Body of pancreas (tissue), 4 donors: Measurements from ENCODE around the gene CSF3. TPM values are rescaled to one million over a fixed set of nuclear protein-coding genes. Genes with fewer than 3 reads are reported as not detected.
"Not testable (repeated sequence)": the region's sequence is repeated elsewhere in the genome, so short reads cannot be mapped to it uniquely, and the experiment has no call there.

ENCODE experiments used
- ATAC-seq: fragments of 150-250 bp; one replicate; pipeline ENCODE4 v1.9.1; 2016
- DNase-seq, 4 donors: peaks; one replicate each; pipeline ENCODE4 v3.0.0-alpha.2; 2019
- H3K27ac ChIP-seq, 4 donors: fragments of 200-600 bp; sonication (generic); 1 replicate in 3 of 4; 2 replicates in 1 of 4; pipeline versions ENCODE4 v1.5.1 to v1.6.1; 2016 to 2019; ENCODE audit warnings: mild to moderate bottlenecking in 1 of 4, mixed read lengths in 1 of 4, moderate library complexity in 1 of 4
- H3K27me3 ChIP-seq, 2 donors: fragments of 200-600 bp; sonication (generic); one replicate each; pipeline ENCODE4 v1.6.0; 2016; ENCODE audit warnings: mild to moderate bottlenecking in 1 of 2
- H3K36me3 ChIP-seq, 2 donors: fragments of 200-600 bp; sonication (generic); replicated peaks in 1 of 2; 2 replicates each; pipeline ENCODE4 v1.5.1; 2016; ENCODE audit warnings: low read depth in 2 of 2; ENCODE audit not compliant: insufficient read depth in 1 of 2
- H3K4me1 ChIP-seq: fragments of 200-600 bp; sonication (generic); one replicate; pipeline ENCODE4 v1.6.0; 2016
- H3K4me3 ChIP-seq, 2 donors: fragments of 200-600 bp; sonication (generic); 1 replicate in 1 of 2; 2 replicates in 1 of 2; pipeline ENCODE4 v1.5.1; 2016 to 2019
- H3K9me3 ChIP-seq, 3 donors: fragments of 200-600 bp; sonication (generic); 1 replicate in 2 of 3; 2 replicates in 1 of 3; pipeline ENCODE4 v1.5.1; 2016
- POLR2A ChIP-seq, 3 donors: fragments of 450-650 bp; IDR thresholded peaks; one replicate each; pipeline ENCODE4 v1.6.1; 2016; ENCODE audit warnings: antibody characterized with exemption in 3 of 3, mild to moderate bottlenecking in 2 of 3
- WGBS, 2 donors: methylation state at CpG; one replicate each; pipeline ENCODE4 v1.1.5; 2017; 5-methylcytosine and 5-hydroxymethylcytosine counted together
- intact Hi-C: fragments of 100-400 bp; cut with DNase I; formaldehyde crosslinking; loops from one replicate; pipeline ENCODE4 v1.15.1; 2023
- total RNA-seq, 2 donors: library from RNA; depleted of rRNA; stranded (reverse); fragments of >200 nt; gene quantifications; one replicate each; pipeline ENCODE4 v1.1.0, GENCODE V29; 2016
- TF ChIP-seq, protein P1 (sequence below), 7 experiments: fragments of 450-650 bp in 4 of 7; fragments of 200-600 bp in 3 of 7; sonication (generic) in 3 of 7; IDR thresholded peaks; one replicate each; pipeline ENCODE4 v1.5.1; 2016 to 2019; ENCODE audit warnings: antibody characterized with exemption in 7 of 7

CSF3 gene
- total RNA-seq, 2 donors from 2014 or later = 0.78 to 1.6 TPM

DNA sequence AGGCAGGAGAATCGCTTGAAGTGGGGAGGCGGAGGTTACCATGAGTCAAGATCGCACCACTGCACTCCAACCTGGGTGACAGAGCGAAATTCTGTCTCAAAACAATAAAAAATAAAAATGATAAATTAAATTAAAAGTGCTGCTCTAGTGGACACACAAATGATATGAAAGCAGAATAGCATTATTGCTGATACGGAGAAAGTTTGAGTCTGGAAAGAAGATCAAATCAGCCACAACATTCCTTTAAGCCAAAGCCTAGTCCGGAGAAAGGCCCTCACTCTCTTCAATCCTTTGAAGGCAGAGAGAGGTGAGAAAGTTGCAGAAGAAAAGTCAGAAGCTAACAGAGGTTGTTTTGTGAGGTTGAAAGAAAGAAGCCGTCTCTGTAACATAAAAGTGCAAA, 15.1 kb upstream of the CSF3 start:
- Histone ChIP-seq H3K36me3 (peaks cover 4 to 17% of the 10 kb centered on the region in 2 donors), H3K4me1 (no peaks in the 10 kb centered on the region), H3K9me3 (no peaks in the 10 kb centered on the region), H3K27me3 (no peaks in the 10 kb centered on the region), H3K27ac (no peak overlapping the region), H3K4me3 (no peak overlapping the region)
- no peak for DNase-seq
- ATAC-seq = no peak
- WGBS, 2 donors = 82 to 87% methylated on average over 7 of the region's 7 CpGs
- TF ChIP-seq, protein P1, sequence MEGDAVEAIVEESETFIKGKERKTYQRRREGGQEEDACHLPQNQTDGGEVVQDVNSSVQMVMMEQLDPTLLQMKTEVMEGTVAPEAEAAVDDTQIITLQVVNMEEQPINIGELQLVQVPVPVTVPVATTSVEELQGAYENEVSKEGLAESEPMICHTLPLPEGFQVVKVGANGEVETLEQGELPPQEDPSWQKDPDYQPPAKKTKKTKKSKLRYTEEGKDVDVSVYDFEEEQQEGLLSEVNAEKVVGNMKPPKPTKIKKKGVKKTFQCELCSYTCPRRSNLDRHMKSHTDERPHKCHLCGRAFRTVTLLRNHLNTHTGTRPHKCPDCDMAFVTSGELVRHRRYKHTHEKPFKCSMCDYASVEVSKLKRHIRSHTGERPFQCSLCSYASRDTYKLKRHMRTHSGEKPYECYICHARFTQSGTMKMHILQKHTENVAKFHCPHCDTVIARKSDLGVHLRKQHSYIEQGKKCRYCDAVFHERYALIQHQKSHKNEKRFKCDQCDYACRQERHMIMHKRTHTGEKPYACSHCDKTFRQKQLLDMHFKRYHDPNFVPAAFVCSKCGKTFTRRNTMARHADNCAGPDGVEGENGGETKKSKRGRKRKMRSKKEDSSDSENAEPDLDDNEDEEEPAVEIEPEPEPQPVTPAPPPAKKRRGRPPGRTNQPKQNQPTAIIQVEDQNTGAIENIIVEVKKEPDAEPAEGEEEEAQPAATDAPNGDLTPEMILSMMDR (IDR thresholded peaks at IDR 0.05) = no peak
- no peak for TF ChIP-seq POLR2A (IDR thresholded peaks at IDR 0.05)
- intact Hi-C loops = no loop called here

DNA sequence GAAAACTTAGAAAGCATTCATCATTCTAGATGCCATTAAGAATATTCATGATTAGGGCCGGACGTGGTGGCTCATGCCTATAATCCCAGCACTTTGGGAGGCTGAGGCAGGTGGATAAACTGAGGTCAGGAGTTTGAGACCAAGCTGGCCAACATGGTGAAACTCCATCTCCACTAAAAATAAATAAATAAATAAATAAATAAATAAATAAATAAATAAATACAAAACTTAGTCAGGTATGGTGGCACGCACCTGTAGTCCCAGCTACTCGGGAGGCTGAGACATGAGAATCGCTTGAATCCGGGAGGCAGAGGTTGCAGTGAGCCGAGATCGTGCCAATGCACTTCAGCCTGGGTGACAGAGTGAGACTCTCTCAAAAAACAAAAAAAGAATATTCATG, 13.9 kb upstream of the CSF3 start:
- H3K9me3 ChIP-seq, DNase-seq, ATAC-seq, H3K36me3 ChIP-seq, intact Hi-C loops, H3K4me1 ChIP-seq, H3K27ac ChIP-seq, H3K27me3 ChIP-seq, H3K4me3 ChIP-seq: not testable (repeated sequence)
- 82 to 86% methylated on average over 8 of the region's 8 CpGs for WGBS, 2 donors

DNA sequence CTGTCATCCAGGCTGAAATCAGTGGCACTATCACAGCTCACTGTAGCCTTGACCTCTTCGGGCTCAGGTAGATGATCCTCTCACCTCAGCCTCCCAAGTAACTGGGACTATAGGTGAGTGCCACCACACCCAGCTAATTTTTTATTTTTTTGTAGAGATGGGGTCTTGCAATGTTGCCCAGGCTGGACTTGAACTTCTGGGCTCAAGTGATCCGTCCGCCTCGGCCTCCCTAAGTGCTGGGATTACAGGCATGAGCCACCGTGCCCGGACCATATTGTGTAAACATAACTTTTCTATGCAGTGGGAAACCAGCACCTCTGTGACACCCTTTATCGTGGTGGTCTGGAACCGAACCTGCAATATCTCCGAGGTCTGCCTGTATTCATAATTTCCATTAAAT, 11.2 kb upstream of the CSF3 start:
- 76 to 77% methylated on average over 9 of the region's 9 CpGs for WGBS, 2 donors
- Histone ChIP-seq H3K27ac (no peak overlapping the region), H3K9me3 (no peaks in the 10 kb centered on the region), H3K27me3 (no peaks in the 10 kb centered on the region), H3K4me1 (no peaks in the 10 kb centered on the region), H3K4me3 (no peak overlapping the region), H3K36me3 (no peaks in the 10 kb centered on the region)
- DNase-seq (no peak), ATAC-seq (no peak)
- TF ChIP-seq, protein P1 (IDR thresholded peaks at IDR 0.05) = no peak
- TF ChIP-seq POLR2A (IDR thresholded peaks at IDR 0.05) = no peak
- intact Hi-C loops = no loop called here

DNA sequence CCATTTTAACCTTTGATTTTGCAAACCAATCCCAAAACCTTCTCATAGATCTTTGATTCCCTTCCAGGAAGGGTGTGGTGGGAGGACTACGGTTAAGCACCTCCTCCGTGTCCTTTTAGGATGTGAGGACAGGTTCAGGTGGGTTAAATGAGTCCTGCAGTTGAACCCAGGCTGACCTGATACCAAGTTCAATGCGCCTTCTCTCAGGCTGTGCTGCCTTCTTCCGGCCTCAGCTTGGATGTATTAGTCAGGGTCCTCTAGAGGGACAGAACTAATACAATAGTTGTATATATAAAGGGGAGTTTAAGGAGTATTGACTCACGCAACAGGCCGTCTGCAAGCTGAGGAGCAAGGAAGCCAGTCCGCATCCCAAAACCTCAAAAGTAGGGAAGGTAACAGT, 10.5 kb upstream of the CSF3 start:
- intact Hi-C loops = no loop called here
- no peak for DNase-seq

DNA sequence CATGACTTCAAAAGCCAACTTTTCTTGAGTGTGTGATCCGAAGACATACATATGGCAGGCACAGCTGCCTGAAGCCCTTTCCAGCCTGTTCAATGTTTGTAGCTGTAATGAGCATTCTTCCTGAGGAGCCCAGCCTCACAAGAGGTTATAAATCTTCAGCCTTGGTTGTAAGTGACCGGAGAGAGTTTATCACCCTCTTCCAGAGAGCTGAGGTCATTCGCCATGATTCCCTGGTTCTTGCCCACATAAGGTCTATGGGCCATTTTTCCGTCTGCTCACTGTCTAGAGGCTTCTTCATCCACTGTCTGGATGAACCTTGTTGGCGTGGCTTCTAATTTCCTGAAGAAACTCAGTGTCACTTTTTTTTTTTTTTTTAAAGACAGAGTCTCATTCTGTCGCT, 9.7 kb upstream of the CSF3 start:
- TF ChIP-seq POLR2A (IDR thresholded peaks at IDR 0.05) = no peak
- TF ChIP-seq, protein P1 (IDR thresholded peaks at IDR 0.05) = no peak
- DNase-seq (no peak), ATAC-seq (no peak)
- no peaks in the 10 kb centered on the region for H3K27me3 ChIP-seq
- intact Hi-C loops = no loop called here
- H3K9me3 ChIP-seq = no peaks in the 10 kb centered on the region
- 79 to 89% methylated on average over 6 of the region's 6 CpGs for WGBS, 2 donors
- no peaks in the 10 kb centered on the region for H3K4me1 ChIP-seq
- H3K4me3 ChIP-seq = no peak overlapping the region
- H3K27ac ChIP-seq = no peak overlapping the region
- H3K36me3 ChIP-seq = no peaks in the 10 kb centered on the region

More for the DNA sequence above, 10.5 kb upstream of the CSF3 start:
- WGBS, 2 donors = 89 to 92% methylated on average over 7 of the region's 7 CpGs
- no peaks in the 10 kb centered on the region for H3K4me1 ChIP-seq
- no peak for ATAC-seq
- H3K27me3 ChIP-seq = no peaks in the 10 kb centered on the region
- no peaks in the 10 kb centered on the region for H3K36me3 ChIP-seq
- TF ChIP-seq, protein P1 (IDR thresholded peaks at IDR 0.05) = no peak
- no peak for TF ChIP-seq POLR2A (IDR thresholded peaks at IDR 0.05)
- no peaks in the 10 kb centered on the region for H3K9me3 ChIP-seq
- H3K4me3 ChIP-seq = no peak overlapping the region
- H3K27ac ChIP-seq = no peak overlapping the region

DNA sequence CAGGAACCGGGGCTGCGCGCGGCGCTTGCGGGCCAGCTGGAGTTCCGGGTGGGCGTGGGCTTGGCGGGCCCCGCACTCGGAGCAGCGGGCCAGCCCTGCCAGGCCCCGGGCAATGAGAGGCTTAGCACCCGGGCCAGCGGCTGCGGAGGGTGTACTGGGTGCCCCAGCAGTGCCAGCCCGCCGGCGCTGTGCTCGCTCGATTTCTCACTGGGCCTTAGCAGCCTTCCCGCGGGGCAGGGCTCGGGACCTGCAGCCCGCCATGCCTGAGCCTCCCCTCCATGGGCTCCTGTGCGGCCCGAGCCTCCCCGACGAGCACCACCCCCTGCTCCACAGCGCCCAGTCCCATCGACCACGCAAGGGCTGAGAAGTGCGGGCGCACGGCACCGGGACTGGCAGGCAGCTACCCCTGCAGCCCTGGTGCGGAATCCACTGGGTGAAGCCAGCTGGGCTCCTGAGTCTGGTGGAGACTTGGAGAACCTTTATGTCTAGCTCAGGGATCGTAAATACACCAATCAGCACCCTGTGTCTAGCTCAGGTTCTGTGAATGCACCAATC, 4.2 kb upstream of the CSF3 start:
- not testable (repeated sequence) for H3K27ac ChIP-seq, H3K9me3 ChIP-seq, H3K27me3 ChIP-seq, H3K36me3 ChIP-seq, H3K4me3 ChIP-seq, DNase-seq, ATAC-seq
- intact Hi-C loops = loop anchor here (10.0 kb wide), 2 partner anchors 154 to 284 kb away; no protein-coding TSS in a partner anchor
- peaks cover 18% of the 10 kb centered on the region for H3K4me1 ChIP-seq
- WGBS, 2 donors = 96 to 100% methylated on average over 5 to 22 of the region's 38 CpGs

DNA sequence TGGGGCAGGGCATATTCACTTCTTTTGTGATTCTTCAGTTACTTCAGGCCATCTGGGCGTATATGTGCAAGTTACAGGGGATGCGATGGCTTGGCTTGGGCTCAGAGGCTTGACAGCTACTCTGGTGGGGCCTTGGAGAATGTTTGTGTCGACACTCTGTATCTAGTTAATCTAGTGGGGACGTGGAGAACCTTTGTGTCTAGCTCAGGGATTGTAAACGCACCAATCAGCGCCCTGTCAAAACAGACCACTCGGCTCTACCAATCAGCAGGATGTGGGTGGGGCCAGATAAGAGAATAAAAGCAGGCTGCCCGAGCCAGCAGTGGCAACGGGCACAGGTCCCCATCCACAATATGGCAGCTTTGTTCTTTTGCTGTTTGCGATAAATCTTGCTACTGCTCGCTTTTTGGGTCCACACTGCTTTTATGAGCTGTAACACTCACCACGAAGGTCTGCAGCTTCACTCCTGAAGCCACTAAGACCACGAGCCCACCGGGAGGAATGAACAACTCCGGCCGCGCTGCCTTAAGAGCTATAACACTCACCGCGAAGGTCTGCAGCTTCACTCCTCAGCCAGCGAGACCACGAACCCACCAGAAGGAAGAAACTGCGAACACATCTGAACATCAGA, 3.1 kb upstream of the CSF3 start:
- ATAC-seq = not testable (repeated sequence)
- WGBS, 2 donors = 59 to 75% methylated on average over 8 to 22 of the region's 22 CpGs
- intact Hi-C loops = loop anchor here (10.0 kb wide), 2 partner anchors 153 to 283 kb away; no protein-coding TSS in a partner anchor

More for the DNA sequence above, 3.1 kb upstream of the CSF3 start:
- not testable (repeated sequence) for H3K4me3 ChIP-seq, H3K9me3 ChIP-seq, H3K27ac ChIP-seq, H3K36me3 ChIP-seq, DNase-seq, H3K27me3 ChIP-seq
- H3K4me1 ChIP-seq = peaks cover 18% of the 10 kb centered on the region
